ENCODE data around the gene HAUS8.

HAUS8 gene

GRCh38 chr19:17092696-17093095 is 17.4 kb upstream of the HAUS8 start:
- Histone ChIP-seq H3K4me1 (ENCODE audit: low read length) (peaks cover 41% of the 10 kb centered on the region), H4K20me1 (ENCODE audit: insufficient read depth, low read length) (peaks cover 40% of the 10 kb centered on the region), H3K4me2 (ENCODE audit: low read length) (no peak overlapping the region)

DNA sequence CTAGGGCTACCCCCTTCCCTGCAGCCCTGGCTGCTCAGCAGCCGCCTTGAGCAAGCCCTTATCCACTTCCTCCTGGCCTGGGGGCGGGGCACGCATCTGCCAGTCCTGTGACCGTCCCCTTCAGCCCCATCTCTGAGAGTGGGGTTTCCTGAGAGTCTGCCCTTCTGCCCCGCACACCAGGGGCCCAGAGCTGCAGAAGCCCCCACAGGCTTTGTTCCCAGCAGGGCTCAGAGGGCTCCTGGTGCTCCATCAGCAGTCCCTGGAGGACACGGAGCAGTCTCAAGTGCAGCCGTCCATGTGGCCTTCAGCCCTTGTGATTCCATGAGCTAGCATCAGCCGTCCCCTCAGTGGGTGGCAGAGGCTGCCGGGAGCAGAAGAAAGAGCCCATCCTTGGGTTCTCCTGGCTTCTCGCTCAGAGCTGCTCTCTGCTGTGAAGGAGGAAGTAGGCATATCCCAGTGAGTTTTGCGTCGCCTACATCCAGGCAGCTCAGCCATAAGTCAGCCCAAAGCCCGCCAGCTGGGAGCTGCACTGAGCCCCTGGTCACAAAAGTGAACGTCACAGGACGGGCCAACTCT is 16.6 kb upstream of the HAUS8 start:
- Histone ChIP-seq H3K4me2 (ENCODE audit: low read length) (peak overlapping the region; percentile 66), H3K27ac (ENCODE audit: low read length) (peak overlapping the region; percentile 73), H3K4me3 (ENCODE audit: low read length) (peak overlapping the region; percentile 58), H3K9me3 (ENCODE audit: insufficient read depth, low read length) (0 out of 2 replicates have a peak, but pooled peaks cover 2% of the 10 kb centered on the region), H3K9ac (ENCODE audit: low read length) (peak overlapping the region; percentile 63), H3K27me3 (ENCODE audit: low read depth, low read length) (no peaks in the 10 kb centered on the region), H2AFZ (ENCODE audit: low read depth, low read length) (no peak overlapping the region), H4K20me1 (ENCODE audit: insufficient read depth, low read length) (peaks cover 39% of the 10 kb centered on the region), H3K36me3 (replicated peaks; ENCODE audit: low read depth, low read length) (peaks cover 42% of the 10 kb centered on the region), H3K79me2 (ENCODE audit: low read length) (peaks cover 100% of the 10 kb centered on the region), H3K4me1 (ENCODE audit: low read length) (peaks cover 41% of the 10 kb centered on the region)
- no peak for TF ChIP-seq EZH2phosphoT487 (IDR thresholded peaks at IDR 0.05; ENCODE audit: low read depth)
- TF ChIP-seq, protein P1, sequence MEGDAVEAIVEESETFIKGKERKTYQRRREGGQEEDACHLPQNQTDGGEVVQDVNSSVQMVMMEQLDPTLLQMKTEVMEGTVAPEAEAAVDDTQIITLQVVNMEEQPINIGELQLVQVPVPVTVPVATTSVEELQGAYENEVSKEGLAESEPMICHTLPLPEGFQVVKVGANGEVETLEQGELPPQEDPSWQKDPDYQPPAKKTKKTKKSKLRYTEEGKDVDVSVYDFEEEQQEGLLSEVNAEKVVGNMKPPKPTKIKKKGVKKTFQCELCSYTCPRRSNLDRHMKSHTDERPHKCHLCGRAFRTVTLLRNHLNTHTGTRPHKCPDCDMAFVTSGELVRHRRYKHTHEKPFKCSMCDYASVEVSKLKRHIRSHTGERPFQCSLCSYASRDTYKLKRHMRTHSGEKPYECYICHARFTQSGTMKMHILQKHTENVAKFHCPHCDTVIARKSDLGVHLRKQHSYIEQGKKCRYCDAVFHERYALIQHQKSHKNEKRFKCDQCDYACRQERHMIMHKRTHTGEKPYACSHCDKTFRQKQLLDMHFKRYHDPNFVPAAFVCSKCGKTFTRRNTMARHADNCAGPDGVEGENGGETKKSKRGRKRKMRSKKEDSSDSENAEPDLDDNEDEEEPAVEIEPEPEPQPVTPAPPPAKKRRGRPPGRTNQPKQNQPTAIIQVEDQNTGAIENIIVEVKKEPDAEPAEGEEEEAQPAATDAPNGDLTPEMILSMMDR (IDR thresholded peaks at IDR 0.05; ENCODE audit: low read depth, low read length): no peak

More at GRCh38 chr19:17092696-17093095, 17.4 kb upstream of the HAUS8 start:
- H3K27ac ChIP-seq (ENCODE audit: low read length): no peak overlapping the region
- H3K36me3 ChIP-seq (replicated peaks; ENCODE audit: low read depth, low read length): peaks cover 35% of the 10 kb centered on the region
- no peak overlapping the region for H3K9ac ChIP-seq (ENCODE audit: low read length)
- H3K27me3 ChIP-seq (ENCODE audit: low read depth, low read length): no peaks in the 10 kb centered on the region
- TF ChIP-seq EZH2phosphoT487 (IDR thresholded peaks at IDR 0.05; ENCODE audit: low read depth): no peak
- TF ChIP-seq, protein P1 (IDR thresholded peaks at IDR 0.05; ENCODE audit: low read depth, low read length): no peak
- H2AFZ ChIP-seq (ENCODE audit: low read depth, low read length): no peak overlapping the region
- 0 out of 2 replicates have a peak, but pooled peaks cover 2% of the 10 kb centered on the region for H3K9me3 ChIP-seq (ENCODE audit: insufficient read depth, low read length)
- H3K4me3 ChIP-seq (ENCODE audit: low read length): no peak overlapping the region
- H3K79me2 ChIP-seq (ENCODE audit: low read length): peaks cover 99% of the 10 kb centered on the region

GRCh38 chr19:17090583-17090982 is 15.3 kb upstream of the HAUS8 start:
- TF ChIP-seq, protein P1 (IDR thresholded peaks at IDR 0.05; ENCODE audit: low read depth, low read length): 0 out of 2 replicates have a peak, but pooled peaks have one; percentile 5
- no peak for TF ChIP-seq EZH2phosphoT487 (IDR thresholded peaks at IDR 0.05; ENCODE audit: low read depth)
- H2AFZ ChIP-seq (ENCODE audit: low read depth, low read length): no peak overlapping the region
- H3K36me3 ChIP-seq (replicated peaks; ENCODE audit: low read depth, low read length): peaks cover 48% of the 10 kb centered on the region
- H3K9me3 ChIP-seq (ENCODE audit: insufficient read depth, low read length): 0 out of 2 replicates have a peak, but pooled peaks cover 2% of the 10 kb centered on the region
- peak overlapping the region; percentile 58; the same call in 1 of the 2 replicates for H3K4me3 ChIP-seq (ENCODE audit: low read length)
- peaks cover 100% of the 10 kb centered on the region for H3K79me2 ChIP-seq (ENCODE audit: low read length)
- peaks cover 43% of the 10 kb centered on the region for H4K20me1 ChIP-seq (ENCODE audit: insufficient read depth, low read length)
- H3K4me2 ChIP-seq (ENCODE audit: low read length): peak overlapping the region; percentile 66
- no peaks in the 10 kb centered on the region for H3K27me3 ChIP-seq (ENCODE audit: low read depth, low read length)
- H3K27ac ChIP-seq (ENCODE audit: low read length): peak overlapping the region; percentile 73
- peaks cover 41% of the 10 kb centered on the region for H3K4me1 ChIP-seq (ENCODE audit: low read length)
- H3K9ac ChIP-seq (ENCODE audit: low read length): peak overlapping the region; percentile 25; the same call in 1 of the 2 replicates

GRCh38 chr19:17088552-17088951 is 13.3 kb upstream of the HAUS8 start:
- Histone ChIP-seq H3K79me2 (ENCODE audit: low read length) (peaks cover 100% of the 10 kb centered on the region), H3K4me2 (ENCODE audit: low read length) (no peak overlapping the region), H3K9ac (ENCODE audit: low read length) (no peak overlapping the region), H3K27ac (ENCODE audit: low read length) (no peak overlapping the region), H3K4me1 (ENCODE audit: low read length) (peaks cover 41% of the 10 kb centered on the region), H3K27me3 (ENCODE audit: low read depth, low read length) (no peaks in the 10 kb centered on the region), H3K4me3 (ENCODE audit: low read length) (no peak overlapping the region), H4K20me1 (ENCODE audit: insufficient read depth, low read length) (peaks cover 49% of the 10 kb centered on the region), H3K36me3 (replicated peaks; ENCODE audit: low read depth, low read length) (peaks cover 44% of the 10 kb centered on the region), H2AFZ (ENCODE audit: low read depth, low read length) (no peak overlapping the region), H3K9me3 (ENCODE audit: insufficient read depth, low read length) (0 out of 2 replicates have a peak, but pooled peaks cover 2% of the 10 kb centered on the region)
- TF ChIP-seq, protein P1 (IDR thresholded peaks at IDR 0.05; ENCODE audit: low read depth, low read length): no peak
- TF ChIP-seq EZH2phosphoT487 (IDR thresholded peaks at IDR 0.05; ENCODE audit: low read depth): no peak

Measured in OCI-LY3 (cell line).